Lower leg skin (tissue), 3 donors: ENCODE measurements around the gene SMAD6.
A peak's percentile ranks its signal among the peaks of the same experiment; 100 is the strongest.

Source experiments
- POLR2A ChIP-seq, 2 donors: fragments of 450-650 bp; IDR thresholded peaks; one replicate each; pipeline ENCODE4 v1.6.1; 2016 to 2017; ENCODE audit warnings: antibody characterized with exemption in 2 of 2, mild to moderate bottlenecking in 1 of 2, moderate library complexity in 1 of 2
- TF ChIP-seq, protein P1 (sequence below), 3 donors: fragments of 450-650 bp; IDR thresholded peaks; one replicate each; pipeline ENCODE4 v1.5.1; 2016; ENCODE audit warnings: antibody characterized with exemption in 3 of 3, mild to moderate bottlenecking in 3 of 3, moderate library complexity in 2 of 3

- TF ChIP-seq, protein P1, sequence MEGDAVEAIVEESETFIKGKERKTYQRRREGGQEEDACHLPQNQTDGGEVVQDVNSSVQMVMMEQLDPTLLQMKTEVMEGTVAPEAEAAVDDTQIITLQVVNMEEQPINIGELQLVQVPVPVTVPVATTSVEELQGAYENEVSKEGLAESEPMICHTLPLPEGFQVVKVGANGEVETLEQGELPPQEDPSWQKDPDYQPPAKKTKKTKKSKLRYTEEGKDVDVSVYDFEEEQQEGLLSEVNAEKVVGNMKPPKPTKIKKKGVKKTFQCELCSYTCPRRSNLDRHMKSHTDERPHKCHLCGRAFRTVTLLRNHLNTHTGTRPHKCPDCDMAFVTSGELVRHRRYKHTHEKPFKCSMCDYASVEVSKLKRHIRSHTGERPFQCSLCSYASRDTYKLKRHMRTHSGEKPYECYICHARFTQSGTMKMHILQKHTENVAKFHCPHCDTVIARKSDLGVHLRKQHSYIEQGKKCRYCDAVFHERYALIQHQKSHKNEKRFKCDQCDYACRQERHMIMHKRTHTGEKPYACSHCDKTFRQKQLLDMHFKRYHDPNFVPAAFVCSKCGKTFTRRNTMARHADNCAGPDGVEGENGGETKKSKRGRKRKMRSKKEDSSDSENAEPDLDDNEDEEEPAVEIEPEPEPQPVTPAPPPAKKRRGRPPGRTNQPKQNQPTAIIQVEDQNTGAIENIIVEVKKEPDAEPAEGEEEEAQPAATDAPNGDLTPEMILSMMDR (IDR thresholded peaks at IDR 0.05): peak in 1 of 3 donors; percentile 9
- TF ChIP-seq POLR2A (IDR thresholded peaks at IDR 0.05): no peak
These were observed at the start of gene SMAD6 for GRCh38 chr15:66702035-66702786.
